Kidney epithelial cell (primary cell): ENCODE data around the gene NKX2-4. TPM values are rescaled to one million over a fixed set of nuclear protein-coding genes. Genes with fewer than 3 reads are reported as not detected.

Source experiments
- DNase-seq: peaks from one replicate; pipeline ENCODE4 v3.0.0-alpha.2; 2010; ENCODE audit warnings: low read depth
- H3K27me3 ChIP-seq: 2 replicates; pipeline ENCODE4 v1.6.0; 2011; ENCODE audit warnings: low read length; ENCODE audit not compliant: control insufficient read depth, insufficient read depth
- H3K36me3 ChIP-seq: 2 replicates; pipeline ENCODE4 v1.5.1; 2011; ENCODE audit warnings: low read length; ENCODE audit not compliant: control insufficient read depth, insufficient read depth
- H3K4me3 ChIP-seq: 2 replicates; pipeline ENCODE4 v1.5.1; 2011; ENCODE audit warnings: low read depth, mild to moderate bottlenecking, control low read depth, low read length
- CTCF ChIP-seq: IDR thresholded peaks from 2 replicates; pipeline ENCODE4 v1.5.1; 2011; ENCODE audit warnings: mild to moderate bottlenecking, moderate library complexity, low read length, control low read depth, inconsistent platforms; ENCODE audit not compliant: insufficient read depth, poor library complexity, severe bottlenecking
- total RNA-seq: library from RNA; depleted of rRNA; stranded (reverse); fragments of >200 nt; gene quantifications from 2 replicates; pipeline ENCODE4 v1.2.3, GENCODE V29; 2015

Gene NKX2-4
- total RNA-seq, 1 donor from 2014 or later = not detected

GRCh38 chr20:21364413-21364812, 32.9 kb downstream of the NKX2-4 start:
- Histone ChIP-seq H3K27me3 (no peaks in the 10 kb centered on the region), H3K36me3 (peaks cover 3% of the 10 kb centered on the region), H3K4me3 (no peak overlapping the region)
- TF ChIP-seq CTCF = no peak
- DNase-seq = no peak

GRCh38 chr20:21361266-21361665, 36.1 kb downstream of the NKX2-4 start:
- DNase-seq = no peak
- TF ChIP-seq CTCF = no peak
- Histone ChIP-seq H3K27me3 (no peaks in the 10 kb centered on the region), H3K4me3 (no peak overlapping the region), H3K36me3 (peaks cover 3% of the 10 kb centered on the region)

GRCh38 chr20:21360705-21361104, 36.6 kb downstream of the NKX2-4 start:
- Histone ChIP-seq H3K36me3 (peaks cover 3% of the 10 kb centered on the region), H3K4me3 (no peak overlapping the region), H3K27me3 (no peaks in the 10 kb centered on the region)
- no peak for TF ChIP-seq CTCF
- no peak for DNase-seq

- Histone ChIP-seq H3K4me3 (no peak overlapping the region), H3K27me3 (no peaks in the 10 kb centered on the region), H3K36me3 (peaks cover 2% of the 10 kb centered on the region)
- TF ChIP-seq CTCF = no peak
- DNase-seq = no peak
Measured at GRCh38 chr20:21358737-21359136, 38.6 kb downstream of the NKX2-4 start.

- H3K36me3 ChIP-seq = peaks cover 2% of the 10 kb centered on the region
- no peak for TF ChIP-seq CTCF
- H3K27me3 ChIP-seq = no peaks in the 10 kb centered on the region
- DNase-seq = no peak
- H3K4me3 ChIP-seq = no peak overlapping the region
Measured at GRCh38 chr20:21357844-21358243, 39.5 kb downstream of the NKX2-4 start.

GRCh38 chr20:21356386-21356785, 40.9 kb downstream of the NKX2-4 start:
- Histone ChIP-seq H3K27me3 (no peaks in the 10 kb centered on the region), H3K36me3 (no peaks in the 10 kb centered on the region), H3K4me3 (no peak overlapping the region)
- DNase-seq = no peak
- no peak for TF ChIP-seq CTCF
